GM23338 (cell line): ENCODE measurements around the gene MPL. TPM values are rescaled to one million over a fixed set of nuclear protein-coding genes. Genes with fewer than 3 reads are reported as not detected.

Experiments
- ATAC-seq: fragments of 200-7000 bp; cut with Tn5 transposase; 3 replicates; pipeline ENCODE4 v1.9.1; 2020
- DNase-seq: peaks from one replicate; pipeline ENCODE4 v3.0.0-alpha.2; 2015; ENCODE audit warnings: low spot score
- H2AFZ ChIP-seq: fragments of 200-600 bp; sonication (generic); 2 replicates; pipeline ENCODE4 v1.8.0; 2016; ENCODE audit warnings: antibody characterized with exemption, mild to moderate bottlenecking, moderate library complexity
- H3F3A ChIP-seq: fragments of 200-600 bp; sonication (generic); replicated peaks from 2 replicates; pipeline ENCODE4 v1.8.0; 2017; ENCODE audit warnings: antibody characterized with exemption, mixed run types, low read depth
- H3K27ac ChIP-seq: fragments of 200-600 bp; sonication (generic); 2 replicates; pipeline ENCODE4 v1.6.1; 2016; ENCODE audit warnings: low read depth
- H3K27me3 ChIP-seq: fragments of 200-600 bp; sonication (generic); 2 replicates; pipeline ENCODE4 v1.8.0; 2016; ENCODE audit warnings: mild to moderate bottlenecking, mixed run types, moderate library complexity; ENCODE audit not compliant: insufficient read depth
- H3K36me3 ChIP-seq: fragments of 200-600 bp; sonication (generic); 2 replicates; pipeline ENCODE4 v1.8.0; 2016; ENCODE audit warnings: mild to moderate bottlenecking; ENCODE audit not compliant: insufficient read depth
- H3K4me1 ChIP-seq: fragments of 200-600 bp; sonication (generic); 2 replicates; pipeline ENCODE4 v1.8.0; 2016; ENCODE audit warnings: mild to moderate bottlenecking, moderate library complexity; ENCODE audit not compliant: insufficient read depth
- H3K4me2 ChIP-seq: fragments of 200-600 bp; sonication (generic); 2 replicates; pipeline ENCODE4 v1.7.1; 2017; ENCODE audit warnings: mixed run types
- H3K4me3 ChIP-seq: fragments of 200-600 bp; sonication (generic); 2 replicates; pipeline ENCODE4 v1.6.1; 2016; ENCODE audit warnings: mixed run types
- H3K79me2 ChIP-seq: fragments of 200-600 bp; sonication (generic); replicated peaks from 2 replicates; pipeline ENCODE4 v1.8.0; 2017; ENCODE audit warnings: mild to moderate bottlenecking; ENCODE audit not compliant: insufficient read depth
- H3K9me2 ChIP-seq: fragments of 200-600 bp; sonication (generic); 2 replicates; pipeline ENCODE4 v1.8.0; 2017; ENCODE audit not compliant: insufficient read depth
- H4K20me1 ChIP-seq: fragments of 200-600 bp; sonication (generic); replicated peaks from 2 replicates; pipeline ENCODE4 v1.8.0; 2017; ENCODE audit warnings: mild to moderate bottlenecking; ENCODE audit not compliant: insufficient read depth
- H3K27ac Mint-ChIP-seq: 2 replicates; pipeline ENCODE4 v1.8.0; 2020; ENCODE audit warnings: inconsistent platforms, mild to moderate bottlenecking, moderate library complexity, mixed read lengths
- H3K27me3 Mint-ChIP-seq: 3 replicates; pipeline ENCODE4 v1.8.0; 2022; ENCODE audit warnings: low read depth, mild to moderate bottlenecking, moderate library complexity, mixed read lengths, inconsistent platforms; ENCODE audit not compliant: insufficient read depth, poor library complexity
- H3K36me3 Mint-ChIP-seq: 3 replicates; pipeline ENCODE4 v1.8.0; 2021; ENCODE audit warnings: low read depth, mild to moderate bottlenecking, inconsistent platforms, moderate library complexity, mixed read lengths
- H3K4me1 Mint-ChIP-seq: 3 replicates; pipeline ENCODE4 v1.8.0; 2020; ENCODE audit warnings: mild to moderate bottlenecking, inconsistent platforms, mixed read lengths
- H3K4me3 Mint-ChIP-seq: 3 replicates; pipeline ENCODE4 v1.8.0; 2021; ENCODE audit warnings: moderate library complexity, mild to moderate bottlenecking, inconsistent platforms, mixed read lengths
- H3K9me3 Mint-ChIP-seq: 3 replicates; pipeline ENCODE4 v1.8.0; 2020; ENCODE audit warnings: moderate library complexity, mild to moderate bottlenecking, inconsistent platforms, mixed read lengths
- CREB1 ChIP-seq: fragments of 250-450 bp; sonication (Bioruptor Pico); IDR thresholded peaks from 2 replicates; pipeline ENCODE4 v1.5.0; 2020; ENCODE audit warnings: low read depth, mild to moderate bottlenecking, moderate library complexity
- EZH2 ChIP-seq: fragments of 200-600 bp; sonication (generic); IDR thresholded peaks from one replicate; pipeline ENCODE4 v1.8.0; 2017; ENCODE audit warnings: antibody characterized with exemption, mild to moderate bottlenecking, low read depth; ENCODE audit not compliant: unreplicated experiment
- EZH2phosphoT487 ChIP-seq: fragments of 200-600 bp; sonication (generic); IDR thresholded peaks from one replicate; pipeline ENCODE4 v1.8.1; 2018; ENCODE audit warnings: antibody characterized with exemption; ENCODE audit not compliant: unreplicated experiment
- JUNB ChIP-seq: IDR thresholded peaks from one replicate; pipeline ENCODE4 v1.6.1; 2016; ENCODE audit warnings: antibody characterized with exemption; ENCODE audit not compliant: unreplicated experiment
- NANOG ChIP-seq: IDR thresholded peaks from 2 replicates; pipeline ENCODE4 v1.6.1; 2016; ENCODE audit warnings: antibody characterized with exemption, borderline replicate concordance
- POLR2AphosphoS5 ChIP-seq: IDR thresholded peaks from 2 replicates; pipeline ENCODE4 v1.6.1; 2016; ENCODE audit warnings: antibody characterized with exemption, low read depth
- STAT1 ChIP-seq: IDR thresholded peaks from one replicate; pipeline ENCODE4 v1.6.1; 2016; ENCODE audit warnings: antibody characterized with exemption; ENCODE audit not compliant: unreplicated experiment
- ZNF114 ChIP-seq: fragments of 250-450 bp; sonication (Bioruptor Pico); IDR thresholded peaks from 2 replicates; pipeline ENCODE4 v1.5.0; 2020; ENCODE audit warnings: mild to moderate bottlenecking, moderate library complexity
- ZNF331 ChIP-seq: fragments of 250-450 bp; sonication (Bioruptor Pico); IDR thresholded peaks from 2 replicates; pipeline ENCODE4 v1.5.0; 2020; ENCODE audit warnings: low read depth, mild to moderate bottlenecking, moderate library complexity
- polyA plus RNA-seq: library from polyadenylated mRNA; unstranded; fragments of >200 nt; fragmentation: Nextera tagmentation; extraction: Ambion mirVana; gene quantifications from 2 replicates; pipeline ENCODE4 v1.2.1, GENCODE V29; 2016
- total RNA-seq: library from RNA; depleted of rRNA; stranded (reverse); fragments of >200 nt; shearing (Covaris generic); gene quantifications from 2 replicates; pipeline ENCODE4 v1.2.3, GENCODE V29; 2014
- TF ChIP-seq, protein P1 (sequence below): IDR thresholded peaks from one replicate; pipeline ENCODE4 v1.6.1; 2018; ENCODE audit warnings: antibody characterized with exemption; ENCODE audit not compliant: unreplicated experiment
- TF ChIP-seq, protein P2 (sequence below), 2 experiments: fragments of 200-600 bp in 1 of 2; sonication (generic) in 1 of 2; conservative IDR thresholded peaks; 2 replicates each; pipeline versions ENCODE4 v1.5.1 to v1.6.1; 2016 to 2017; ENCODE audit warnings: antibody characterized with exemption in 2 of 2, low read depth in 2 of 2, mild to moderate bottlenecking in 2 of 2, moderate library complexity in 1 of 2
- TF ChIP-seq, protein P3 (sequence below): fragments of 250-450 bp; sonication (Bioruptor Pico); IDR thresholded peaks from 2 replicates; pipeline ENCODE4 v1.5.0; 2020; ENCODE audit warnings: mild to moderate bottlenecking, moderate library complexity
- TF ChIP-seq, protein P4 (sequence below): IDR thresholded peaks from 2 replicates; pipeline ENCODE4 v1.6.1; 2016; ENCODE audit warnings: antibody characterized with exemption

MPL gene
- total and polyA plus RNA-seq, 2 experiments from 2014 or later = not detected

DNA sequence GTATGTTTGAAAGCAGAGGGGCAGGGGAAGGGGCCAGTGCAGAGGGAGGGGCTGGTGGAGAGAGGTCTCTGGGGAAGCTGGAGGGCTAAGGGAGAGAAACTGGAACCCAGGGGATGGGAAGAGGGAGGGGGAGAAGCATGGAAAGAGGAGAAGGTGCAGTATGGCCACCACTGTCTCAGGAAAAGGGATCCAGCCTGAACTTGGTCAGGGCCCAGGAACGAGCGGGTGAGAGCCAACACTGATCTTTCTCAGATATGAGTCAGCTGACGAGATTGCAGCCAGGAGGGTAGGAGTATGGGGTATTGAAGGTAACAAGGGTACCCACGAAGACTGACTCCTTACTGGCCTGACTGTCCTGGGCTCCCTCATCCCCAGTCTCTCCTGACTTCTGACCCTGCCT lies 18.8 kb upstream of the MPL start:
- Histone ChIP-seq H3K4me2 (no peak overlapping the region), H4K20me1 (no peaks in the 10 kb centered on the region), H2AFZ (no peak overlapping the region), H3K4me1 (no peaks in the 10 kb centered on the region), H3K36me3 (no peaks in the 10 kb centered on the region), H3F3A (no peaks in the 10 kb centered on the region), H3K9me2 (no peaks in the 10 kb centered on the region), H3K27ac (no peak overlapping the region), H3K27me3 (no peaks in the 10 kb centered on the region), H3K4me3 (no peak overlapping the region), H3K79me2 (no peaks in the 10 kb centered on the region)
- H3K9me3 Mint-ChIP-seq = no peaks in the 10 kb centered on the region
- H3K27ac Mint-ChIP-seq = no peak overlapping the region
- H3K27me3 Mint-ChIP-seq = peaks cover 14% of the 10 kb centered on the region
- ATAC-seq = no peak
- TF ChIP-seq ZNF114 (CRISPR knock-in tag) (no peak), ZNF331 (no peak), NANOG (no peak), CREB1 (CRISPR knock-in tag) (no peak), POLR2AphosphoS5 (no peak), EZH2phosphoT487 (no peak), STAT1 (no peak), JUNB (no peak), EZH2 (no peak)
- TF ChIP-seq, protein P1, sequence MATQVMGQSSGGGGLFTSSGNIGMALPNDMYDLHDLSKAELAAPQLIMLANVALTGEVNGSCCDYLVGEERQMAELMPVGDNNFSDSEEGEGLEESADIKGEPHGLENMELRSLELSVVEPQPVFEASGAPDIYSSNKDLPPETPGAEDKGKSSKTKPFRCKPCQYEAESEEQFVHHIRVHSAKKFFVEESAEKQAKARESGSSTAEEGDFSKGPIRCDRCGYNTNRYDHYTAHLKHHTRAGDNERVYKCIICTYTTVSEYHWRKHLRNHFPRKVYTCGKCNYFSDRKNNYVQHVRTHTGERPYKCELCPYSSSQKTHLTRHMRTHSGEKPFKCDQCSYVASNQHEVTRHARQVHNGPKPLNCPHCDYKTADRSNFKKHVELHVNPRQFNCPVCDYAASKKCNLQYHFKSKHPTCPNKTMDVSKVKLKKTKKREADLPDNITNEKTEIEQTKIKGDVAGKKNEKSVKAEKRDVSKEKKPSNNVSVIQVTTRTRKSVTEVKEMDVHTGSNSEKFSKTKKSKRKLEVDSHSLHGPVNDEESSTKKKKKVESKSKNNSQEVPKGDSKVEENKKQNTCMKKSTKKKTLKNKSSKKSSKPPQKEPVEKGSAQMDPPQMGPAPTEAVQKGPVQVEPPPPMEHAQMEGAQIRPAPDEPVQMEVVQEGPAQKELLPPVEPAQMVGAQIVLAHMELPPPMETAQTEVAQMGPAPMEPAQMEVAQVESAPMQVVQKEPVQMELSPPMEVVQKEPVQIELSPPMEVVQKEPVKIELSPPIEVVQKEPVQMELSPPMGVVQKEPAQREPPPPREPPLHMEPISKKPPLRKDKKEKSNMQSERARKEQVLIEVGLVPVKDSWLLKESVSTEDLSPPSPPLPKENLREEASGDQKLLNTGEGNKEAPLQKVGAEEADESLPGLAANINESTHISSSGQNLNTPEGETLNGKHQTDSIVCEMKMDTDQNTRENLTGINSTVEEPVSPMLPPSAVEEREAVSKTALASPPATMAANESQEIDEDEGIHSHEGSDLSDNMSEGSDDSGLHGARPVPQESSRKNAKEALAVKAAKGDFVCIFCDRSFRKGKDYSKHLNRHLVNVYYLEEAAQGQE = no peak
- TF ChIP-seq, protein P2, sequence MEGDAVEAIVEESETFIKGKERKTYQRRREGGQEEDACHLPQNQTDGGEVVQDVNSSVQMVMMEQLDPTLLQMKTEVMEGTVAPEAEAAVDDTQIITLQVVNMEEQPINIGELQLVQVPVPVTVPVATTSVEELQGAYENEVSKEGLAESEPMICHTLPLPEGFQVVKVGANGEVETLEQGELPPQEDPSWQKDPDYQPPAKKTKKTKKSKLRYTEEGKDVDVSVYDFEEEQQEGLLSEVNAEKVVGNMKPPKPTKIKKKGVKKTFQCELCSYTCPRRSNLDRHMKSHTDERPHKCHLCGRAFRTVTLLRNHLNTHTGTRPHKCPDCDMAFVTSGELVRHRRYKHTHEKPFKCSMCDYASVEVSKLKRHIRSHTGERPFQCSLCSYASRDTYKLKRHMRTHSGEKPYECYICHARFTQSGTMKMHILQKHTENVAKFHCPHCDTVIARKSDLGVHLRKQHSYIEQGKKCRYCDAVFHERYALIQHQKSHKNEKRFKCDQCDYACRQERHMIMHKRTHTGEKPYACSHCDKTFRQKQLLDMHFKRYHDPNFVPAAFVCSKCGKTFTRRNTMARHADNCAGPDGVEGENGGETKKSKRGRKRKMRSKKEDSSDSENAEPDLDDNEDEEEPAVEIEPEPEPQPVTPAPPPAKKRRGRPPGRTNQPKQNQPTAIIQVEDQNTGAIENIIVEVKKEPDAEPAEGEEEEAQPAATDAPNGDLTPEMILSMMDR (conservative IDR thresholded peaks at IDR 0.05; ENCODE audit: low read depth in 2 of 2) = no peak
- TF ChIP-seq, protein P3, sequence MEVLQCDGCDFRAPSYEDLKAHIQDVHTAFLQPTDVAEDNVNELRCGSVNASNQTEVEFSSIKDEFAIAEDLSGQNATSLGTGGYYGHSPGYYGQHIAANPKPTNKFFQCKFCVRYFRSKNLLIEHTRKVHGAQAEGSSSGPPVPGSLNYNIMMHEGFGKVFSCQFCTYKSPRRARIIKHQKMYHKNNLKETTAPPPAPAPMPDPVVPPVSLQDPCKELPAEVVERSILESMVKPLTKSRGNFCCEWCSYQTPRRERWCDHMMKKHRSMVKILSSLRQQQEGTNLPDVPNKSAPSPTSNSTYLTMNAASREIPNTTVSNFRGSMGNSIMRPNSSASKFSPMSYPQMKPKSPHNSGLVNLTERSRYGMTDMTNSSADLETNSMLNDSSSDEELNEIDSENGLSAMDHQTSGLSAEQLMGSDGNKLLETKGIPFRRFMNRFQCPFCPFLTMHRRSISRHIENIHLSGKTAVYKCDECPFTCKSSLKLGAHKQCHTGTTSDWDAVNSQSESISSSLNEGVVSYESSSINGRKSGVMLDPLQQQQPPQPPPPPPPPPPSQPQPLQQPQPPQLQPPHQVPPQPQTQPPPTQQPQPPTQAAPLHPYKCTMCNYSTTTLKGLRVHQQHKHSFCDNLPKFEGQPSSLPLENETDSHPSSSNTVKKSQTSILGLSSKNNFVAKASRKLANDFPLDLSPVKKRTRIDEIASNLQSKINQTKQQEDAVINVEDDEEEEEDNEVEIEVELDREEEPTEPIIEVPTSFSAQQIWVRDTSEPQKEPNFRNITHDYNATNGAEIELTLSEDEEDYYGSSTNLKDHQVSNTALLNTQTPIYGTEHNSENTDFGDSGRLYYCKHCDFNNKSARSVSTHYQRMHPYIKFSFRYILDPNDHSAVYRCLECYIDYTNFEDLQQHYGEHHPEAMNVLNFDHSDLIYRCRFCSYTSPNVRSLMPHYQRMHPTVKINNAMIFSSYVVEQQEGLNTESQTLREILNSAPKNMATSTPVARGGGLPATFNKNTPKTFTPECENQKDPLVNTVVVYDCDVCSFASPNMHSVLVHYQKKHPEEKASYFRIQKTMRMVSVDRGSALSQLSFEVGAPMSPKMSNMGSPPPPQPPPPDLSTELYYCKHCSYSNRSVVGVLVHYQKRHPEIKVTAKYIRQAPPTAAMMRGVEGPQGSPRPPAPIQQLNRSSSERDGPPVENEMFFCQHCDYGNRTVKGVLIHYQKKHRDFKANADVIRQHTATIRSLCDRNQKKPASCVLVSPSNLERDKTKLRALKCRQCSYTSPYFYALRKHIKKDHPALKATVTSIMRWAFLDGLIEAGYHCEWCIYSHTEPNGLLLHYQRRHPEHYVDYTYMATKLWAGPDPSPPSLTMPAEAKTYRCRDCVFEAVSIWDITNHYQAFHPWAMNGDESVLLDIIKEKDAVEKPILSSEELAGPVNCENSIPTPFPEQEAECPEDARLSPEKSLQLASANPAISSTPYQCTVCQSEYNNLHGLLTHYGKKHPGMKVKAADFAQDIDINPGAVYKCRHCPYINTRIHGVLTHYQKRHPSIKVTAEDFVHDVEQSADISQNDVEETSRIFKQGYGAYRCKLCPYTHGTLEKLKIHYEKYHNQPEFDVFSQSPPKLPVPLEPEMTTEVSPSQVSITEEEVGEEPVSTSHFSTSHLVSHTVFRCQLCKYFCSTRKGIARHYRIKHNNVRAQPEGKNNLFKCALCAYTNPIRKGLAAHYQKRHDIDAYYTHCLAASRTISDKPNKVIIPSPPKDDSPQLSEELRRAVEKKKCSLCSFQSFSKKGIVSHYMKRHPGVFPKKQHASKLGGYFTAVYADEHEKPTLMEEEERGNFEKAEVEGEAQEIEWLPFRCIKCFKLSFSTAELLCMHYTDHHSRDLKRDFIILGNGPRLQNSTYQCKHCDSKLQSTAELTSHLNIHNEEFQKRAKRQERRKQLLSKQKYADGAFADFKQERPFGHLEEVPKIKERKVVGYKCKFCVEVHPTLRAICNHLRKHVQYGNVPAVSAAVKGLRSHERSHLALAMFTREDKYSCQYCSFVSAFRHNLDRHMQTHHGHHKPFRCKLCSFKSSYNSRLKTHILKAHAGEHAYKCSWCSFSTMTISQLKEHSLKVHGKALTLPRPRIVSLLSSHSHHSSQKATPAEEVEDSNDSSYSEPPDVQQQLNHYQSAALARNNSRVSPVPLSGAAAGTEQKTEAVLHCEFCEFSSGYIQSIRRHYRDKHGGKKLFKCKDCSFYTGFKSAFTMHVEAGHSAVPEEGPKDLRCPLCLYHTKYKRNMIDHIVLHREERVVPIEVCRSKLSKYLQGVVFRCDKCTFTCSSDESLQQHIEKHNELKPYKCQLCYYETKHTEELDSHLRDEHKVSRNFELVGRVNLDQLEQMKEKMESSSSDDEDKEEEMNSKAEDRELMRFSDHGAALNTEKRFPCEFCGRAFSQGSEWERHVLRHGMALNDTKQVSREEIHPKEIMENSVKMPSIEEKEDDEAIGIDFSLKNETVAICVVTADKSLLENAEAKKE (CRISPR knock-in tag) = no peak
- TF ChIP-seq, protein P4, sequence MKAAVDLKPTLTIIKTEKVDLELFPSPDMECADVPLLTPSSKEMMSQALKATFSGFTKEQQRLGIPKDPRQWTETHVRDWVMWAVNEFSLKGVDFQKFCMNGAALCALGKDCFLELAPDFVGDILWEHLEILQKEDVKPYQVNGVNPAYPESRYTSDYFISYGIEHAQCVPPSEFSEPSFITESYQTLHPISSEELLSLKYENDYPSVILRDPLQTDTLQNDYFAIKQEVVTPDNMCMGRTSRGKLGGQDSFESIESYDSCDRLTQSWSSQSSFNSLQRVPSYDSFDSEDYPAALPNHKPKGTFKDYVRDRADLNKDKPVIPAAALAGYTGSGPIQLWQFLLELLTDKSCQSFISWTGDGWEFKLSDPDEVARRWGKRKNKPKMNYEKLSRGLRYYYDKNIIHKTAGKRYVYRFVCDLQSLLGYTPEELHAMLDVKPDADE = no peak
- no peaks in the 10 kb centered on the region for H3K36me3 Mint-ChIP-seq
- DNase-seq = no peak
- no peak overlapping the region for H3K4me3 Mint-ChIP-seq
- H3K4me1 Mint-ChIP-seq = peaks cover 7% of the 10 kb centered on the region; the same call in 2 of the 3 replicates
